Neural progenitor cell (in vitro differentiated cells): Measurements from ENCODE around the gene TSHZ3.

Experiments used
- CTCF ChIP-seq: fragments of 200-600 bp; sonication (generic); IDR thresholded peaks from 2 replicates; pipeline ENCODE4 v1.5.1; 2017; ENCODE audit warnings: antibody characterized with exemption, mild to moderate bottlenecking
- EZH2 ChIP-seq: fragments of 200-600 bp; sonication (generic); IDR thresholded peaks from 2 replicates; pipeline ENCODE4 v1.6.1; 2017; ENCODE audit warnings: antibody characterized with exemption, mild to moderate bottlenecking, moderate library complexity

- TF ChIP-seq CTCF (no peak), EZH2 (peak; percentile 69)
Measured at GRCh38 chr19:31348481-31349159, 616 bp downstream of the TSHZ3 start.
